HG02885 (cell line): ENCODE data around the gene PRSS12.

ENCODE experiments used
- ATAC-seq: cut with Tn5 transposase; IDR thresholded peaks from one replicate; pipeline ENCODE4 v1.9.1; 2021; ENCODE audit warnings: mild to moderate bottlenecking; ENCODE audit not compliant: unreplicated experiment, poor library complexity

The PRSS12 gene

DNA sequence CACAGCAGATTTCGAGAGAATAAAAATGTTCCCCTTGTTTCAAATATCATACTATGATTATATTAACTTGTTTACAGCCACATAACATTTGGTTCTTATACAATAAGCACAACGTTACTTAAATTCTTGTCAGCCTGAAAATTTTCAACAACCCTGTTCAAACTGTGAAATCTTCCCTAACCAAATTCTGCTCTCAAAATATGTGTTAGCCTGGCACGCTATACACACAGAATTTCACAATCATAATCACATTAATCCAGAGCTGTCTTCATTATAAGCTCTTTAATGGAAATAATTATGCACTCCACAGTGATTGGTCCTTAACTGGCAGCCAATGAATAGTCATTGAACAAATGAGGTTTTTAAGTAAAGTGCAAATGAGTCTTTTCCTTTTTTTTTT is 7.3 kb upstream of the PRSS12 start:
- ATAC-seq, result no peak

DNA sequence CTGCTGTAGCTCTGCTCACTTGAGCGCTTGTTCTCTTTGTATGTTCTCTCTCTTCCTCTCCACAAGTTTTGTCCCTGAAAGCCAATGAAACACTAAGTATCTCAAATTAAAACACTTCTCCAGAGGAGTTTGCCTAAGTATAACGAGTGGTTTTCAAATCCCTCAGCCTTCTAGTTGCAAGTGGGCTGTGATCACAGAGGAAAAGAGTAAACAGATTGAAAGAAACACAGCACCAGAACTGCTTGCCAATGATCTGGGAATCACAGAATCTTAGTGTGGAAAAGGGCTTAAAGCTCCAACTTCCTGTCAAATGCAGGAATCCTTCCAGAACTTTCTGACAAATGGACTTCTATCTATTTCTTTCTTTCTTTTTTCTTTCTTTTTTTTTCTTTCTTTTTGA is 4.8 kb upstream of the PRSS12 start:
- no peak for ATAC-seq

DNA sequence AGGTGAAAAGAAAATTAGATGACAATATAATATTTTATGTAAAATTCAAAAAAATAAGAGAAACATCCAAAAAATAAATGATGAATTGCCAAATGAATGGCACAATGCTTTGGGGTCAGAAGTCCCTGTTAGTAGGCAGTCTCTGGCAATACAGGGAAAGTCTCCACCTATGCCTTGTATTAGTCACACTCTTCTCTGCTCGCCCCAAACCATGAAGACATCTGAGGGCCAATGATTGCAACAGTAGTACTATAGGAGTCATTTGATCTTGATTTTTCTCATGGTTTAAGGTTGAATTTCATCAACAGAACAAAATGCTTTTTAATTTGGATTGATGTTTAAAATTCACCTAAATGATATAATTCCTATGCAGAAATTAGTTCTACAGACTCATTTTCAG is 3.9 kb upstream of the PRSS12 start:
- no peak for ATAC-seq

DNA sequence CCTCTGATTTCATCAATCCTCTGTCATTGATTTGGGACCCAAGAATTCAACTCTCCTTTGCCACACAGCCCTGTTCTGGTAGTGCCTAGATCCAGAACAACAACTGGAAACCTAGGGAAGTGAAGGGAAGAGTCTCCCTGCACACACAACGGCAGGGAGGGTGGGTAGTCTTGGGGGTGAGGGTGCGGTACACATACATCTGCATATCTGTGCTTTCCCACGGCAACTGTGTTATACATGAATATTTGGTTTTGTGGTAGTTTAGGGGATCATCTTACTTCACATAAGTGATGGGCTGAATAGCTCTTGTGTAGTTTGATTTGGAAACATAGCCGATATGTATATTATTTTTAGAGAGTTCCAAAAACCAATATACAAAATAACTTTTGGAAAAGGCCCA is 3.3 kb upstream of the PRSS12 start:
- no peak for ATAC-seq

DNA sequence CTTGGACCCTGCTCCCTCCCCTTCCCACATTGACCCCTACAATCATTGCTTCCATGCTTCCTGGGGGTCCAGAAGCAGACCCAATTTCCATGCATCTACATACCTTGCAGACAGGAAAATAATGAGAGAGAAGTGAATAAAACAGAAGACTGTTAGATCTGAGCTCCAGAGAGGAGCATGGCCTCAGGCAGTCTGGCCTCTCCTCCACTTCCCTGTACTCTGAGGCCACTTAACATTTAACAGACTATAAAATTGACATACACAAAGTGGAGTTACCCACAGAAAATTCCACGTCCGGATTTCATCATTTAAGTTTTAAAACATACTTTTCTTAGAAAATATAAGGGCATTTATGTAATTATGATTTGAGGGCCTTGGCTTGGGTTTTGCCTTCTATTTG is 2.1 kb upstream of the PRSS12 start:
- no peak for ATAC-seq

DNA sequence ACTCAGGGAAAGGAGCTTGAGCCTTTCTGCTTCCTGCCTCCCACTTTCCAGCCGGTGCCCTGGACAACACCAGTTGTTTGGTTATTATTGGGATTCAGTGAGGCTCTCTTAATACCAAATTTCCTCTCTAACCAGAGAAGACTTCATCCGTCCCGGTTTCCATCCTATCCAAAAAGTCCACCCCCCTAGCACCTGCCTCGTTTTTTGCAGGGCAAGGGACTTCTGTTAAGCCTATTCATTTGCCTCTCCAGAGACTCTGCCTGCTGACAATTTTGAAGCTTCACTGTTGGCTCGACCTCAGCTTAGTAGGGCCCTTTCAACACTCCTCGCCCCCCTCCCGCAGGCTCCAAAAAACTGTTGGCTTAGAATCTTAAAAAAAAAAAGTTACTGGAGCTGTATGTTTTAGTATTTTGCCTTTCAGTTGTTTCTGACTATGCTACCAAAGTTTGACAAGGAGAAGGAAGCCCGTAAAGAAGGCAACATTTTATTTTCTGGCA is 779 bp upstream of the PRSS12 start:
- ATAC-seq, result no peak

DNA sequence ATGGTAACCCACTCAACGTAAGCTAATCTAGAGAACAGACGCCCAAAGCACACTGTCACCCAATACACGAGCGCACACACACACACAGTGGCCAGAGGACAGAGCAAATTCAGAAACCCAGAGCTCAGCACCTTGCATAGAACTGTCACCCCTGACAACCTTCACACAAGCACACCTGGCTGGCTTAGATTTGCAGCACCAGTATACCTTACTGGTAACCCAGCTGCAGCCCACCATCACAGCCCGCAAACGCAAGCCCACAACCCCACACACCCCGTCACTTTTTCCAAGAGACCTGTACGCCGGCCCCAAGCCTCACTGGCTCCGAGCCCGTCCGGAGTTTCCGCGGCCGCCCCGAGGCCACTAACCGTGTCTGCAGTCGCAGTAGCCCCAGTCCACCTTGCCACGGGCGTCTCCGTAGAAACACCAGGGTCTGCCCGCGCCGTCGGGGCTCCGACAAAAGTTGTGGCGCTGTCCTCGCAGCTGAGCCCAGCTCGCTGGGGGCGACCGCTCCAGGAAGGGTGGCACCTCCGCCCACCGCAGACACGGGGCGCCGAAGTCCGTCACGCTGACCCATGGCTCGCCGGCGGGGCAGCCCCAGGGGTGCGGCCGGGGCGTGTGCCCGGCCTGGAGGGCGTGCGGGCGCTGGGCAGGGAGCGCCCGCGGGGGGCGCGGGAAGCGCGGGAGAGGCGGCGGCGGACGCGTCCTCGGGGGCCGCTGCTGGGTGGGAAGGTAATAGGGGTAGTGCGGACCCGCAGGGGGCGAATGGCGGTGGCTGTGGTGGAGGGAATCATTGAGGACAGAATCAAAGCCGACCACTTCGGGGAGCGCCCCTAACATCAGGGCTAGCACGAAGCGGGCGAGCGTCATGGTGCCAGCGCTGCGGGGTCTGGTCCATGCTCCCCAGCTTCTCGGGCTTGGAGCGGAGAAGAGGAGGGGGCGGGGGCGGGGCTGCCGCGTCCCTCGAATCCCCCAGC is 664 bp downstream of the PRSS12 start:
- ATAC-seq, result peak; percentile 32

DNA sequence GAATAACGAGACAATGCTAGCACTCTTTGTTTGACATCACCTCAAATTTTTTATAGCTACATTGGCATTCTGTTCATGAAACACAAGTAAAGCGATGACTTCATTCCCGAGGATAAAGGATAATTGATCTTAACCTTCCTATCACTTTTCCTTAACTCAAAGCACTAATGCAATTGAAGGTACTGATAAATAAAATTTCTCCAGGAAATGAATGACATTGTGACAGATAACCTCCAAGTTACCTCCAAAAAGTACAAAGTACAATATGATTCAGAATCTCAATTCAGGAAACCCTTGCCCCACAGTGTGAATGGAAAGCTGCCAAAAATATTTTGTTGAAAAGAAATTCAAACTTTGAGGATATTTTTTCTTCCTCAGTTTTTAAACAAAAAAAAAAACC is 1.8 kb downstream of the PRSS12 start:
- ATAC-seq, result no peak

DNA sequence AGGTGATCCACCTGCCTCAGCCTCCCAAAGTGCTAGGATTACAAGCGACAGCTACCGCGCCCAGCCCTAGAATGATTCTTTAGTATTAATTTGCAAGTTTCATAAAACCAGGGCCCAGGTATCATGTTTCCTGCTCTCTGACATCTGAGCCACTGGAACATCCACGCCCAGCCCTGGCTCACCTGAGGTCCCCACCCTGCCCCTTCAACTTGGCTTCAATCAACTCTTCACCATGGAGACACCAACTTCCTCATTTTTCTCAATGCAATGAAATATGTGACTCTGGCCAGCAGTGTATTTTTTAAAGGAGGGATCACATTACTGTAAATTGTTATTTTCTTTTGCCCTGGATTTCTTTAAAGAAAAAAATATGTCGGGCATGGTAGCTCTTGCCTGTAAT is 3.9 kb downstream of the PRSS12 start:
- no peak for ATAC-seq

DNA sequence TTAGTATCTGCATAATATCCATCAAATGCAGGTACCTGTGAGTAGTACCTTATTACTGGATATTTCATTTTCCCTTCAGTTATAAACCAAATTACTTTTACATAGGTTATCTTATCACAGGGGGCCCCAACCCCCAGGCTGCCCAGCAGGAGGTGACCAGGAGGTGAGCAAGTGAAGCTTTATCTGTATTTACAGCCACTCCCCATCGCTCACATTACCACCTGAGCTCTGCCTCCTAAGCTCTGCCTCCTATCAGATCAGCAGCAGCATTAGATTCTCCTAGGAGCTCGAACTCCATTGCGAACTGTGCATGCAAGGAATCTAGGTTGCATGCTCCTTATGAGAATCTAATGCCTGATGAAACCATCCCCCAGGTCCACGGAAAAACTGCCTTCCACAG is 6.3 kb downstream of the PRSS12 start:
- no peak for ATAC-seq

DNA sequence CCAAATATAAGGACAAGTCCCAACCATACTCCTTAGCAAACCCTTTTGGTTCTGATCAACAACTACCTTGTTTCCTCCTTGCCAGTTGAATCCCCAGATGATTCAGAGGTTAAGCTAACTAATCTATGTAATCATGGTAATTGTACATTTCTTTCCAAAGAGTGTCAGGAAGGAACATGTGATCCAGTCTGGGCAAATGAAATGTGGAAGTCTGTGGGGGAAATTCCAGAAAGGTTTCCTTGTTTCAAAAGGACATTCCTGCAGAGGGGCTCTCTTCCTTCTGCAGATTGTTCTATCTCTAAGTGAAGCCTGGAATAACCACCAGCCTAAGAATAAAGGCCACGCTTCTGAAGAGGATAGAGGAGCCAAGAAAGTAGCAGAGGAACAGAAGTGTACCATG is 7.0 kb downstream of the PRSS12 start:
- ATAC-seq, result no peak

DNA sequence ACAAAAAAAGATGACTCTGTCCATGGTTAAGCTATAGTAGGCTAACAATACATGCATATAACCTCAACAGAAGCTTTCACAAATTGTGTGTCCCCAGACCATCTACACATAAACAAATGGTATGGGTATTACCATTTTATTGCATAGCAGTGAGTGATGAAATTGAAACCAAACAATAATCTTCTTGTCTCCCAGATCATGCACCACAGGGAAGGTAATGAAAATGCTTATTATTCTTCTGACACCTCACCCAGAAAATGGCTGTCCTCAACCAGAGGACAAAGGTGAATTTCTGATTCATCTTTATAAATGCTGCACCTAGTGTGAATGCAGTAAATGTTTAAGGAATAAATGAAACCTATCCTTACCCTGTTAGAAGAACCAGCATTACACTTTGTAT is 8.0 kb downstream of the PRSS12 start:
- no peak for ATAC-seq

DNA sequence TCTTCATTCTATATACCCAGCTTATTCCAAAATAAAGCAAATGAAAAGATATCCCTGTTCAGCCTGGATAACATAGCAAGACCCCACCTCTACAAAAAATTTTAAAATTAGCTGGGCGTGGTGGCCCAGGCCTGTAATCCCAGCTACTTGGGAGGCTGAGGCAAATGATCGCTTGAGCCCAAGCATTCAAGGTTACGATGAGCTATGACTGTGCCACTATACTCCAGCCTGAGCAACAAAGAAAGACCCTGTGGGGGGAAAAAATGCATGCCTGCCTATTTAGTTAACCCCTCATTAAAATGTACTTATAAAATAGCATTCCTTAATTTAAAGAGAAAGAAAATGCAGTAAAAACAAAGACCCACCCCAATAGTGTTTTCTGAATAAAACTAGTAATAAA is 9.3 kb downstream of the PRSS12 start:
- ATAC-seq, result no peak

DNA sequence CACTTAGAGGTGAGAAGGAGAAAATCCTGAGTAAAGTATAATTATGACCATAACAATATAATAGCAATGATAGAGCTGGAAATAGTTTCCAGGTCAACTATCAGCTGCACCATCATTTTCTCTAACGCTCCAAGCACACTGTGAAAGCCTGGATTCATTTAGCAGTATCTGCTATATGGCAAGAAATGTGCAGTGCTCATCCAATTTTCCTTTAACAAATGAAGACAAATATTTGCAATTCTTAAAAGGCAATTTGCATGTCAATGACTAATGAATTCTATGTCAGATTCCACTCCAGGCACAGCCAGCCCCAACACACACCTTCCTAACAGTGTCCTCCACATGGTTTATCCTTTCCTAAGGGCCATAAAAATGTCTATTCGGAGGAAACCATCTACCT is 12.7 kb downstream of the PRSS12 start:
- ATAC-seq, result no peak

DNA sequence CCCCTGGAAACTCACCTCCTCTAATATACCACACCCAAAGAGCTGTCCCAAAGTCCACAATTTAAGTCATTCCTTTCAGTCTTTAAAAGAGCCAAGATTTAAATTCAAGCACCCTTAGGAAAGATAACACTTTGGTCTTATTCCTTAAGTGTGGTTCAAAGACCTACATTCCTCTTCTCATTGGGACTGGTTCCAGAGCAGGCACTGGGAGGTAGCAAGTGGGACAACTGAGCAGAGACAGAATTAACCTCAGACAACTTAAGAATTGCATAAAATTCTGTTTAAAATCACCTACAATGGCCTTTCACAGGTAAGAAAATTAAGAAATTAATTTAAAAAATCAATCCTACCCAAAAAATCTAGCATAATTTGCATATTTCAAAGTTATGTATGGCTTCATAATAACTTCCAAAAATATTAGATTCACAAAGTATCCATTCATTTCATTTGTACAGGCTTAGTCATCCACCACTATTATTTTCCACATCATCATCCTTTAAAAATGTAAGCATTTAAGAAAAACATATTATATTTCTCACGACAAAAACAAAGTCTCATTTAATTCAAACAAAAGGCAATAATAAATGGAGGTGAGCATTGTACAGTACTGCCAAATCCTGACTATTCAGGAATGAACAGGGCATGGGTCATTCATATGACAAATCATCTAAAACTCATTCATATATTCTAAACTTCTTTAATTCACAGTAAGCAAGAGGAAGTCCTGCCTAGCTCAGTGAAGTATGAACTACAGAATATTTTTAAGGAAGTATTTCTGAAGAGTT is 13.6 kb downstream of the PRSS12 start:
- no peak for ATAC-seq

DNA sequence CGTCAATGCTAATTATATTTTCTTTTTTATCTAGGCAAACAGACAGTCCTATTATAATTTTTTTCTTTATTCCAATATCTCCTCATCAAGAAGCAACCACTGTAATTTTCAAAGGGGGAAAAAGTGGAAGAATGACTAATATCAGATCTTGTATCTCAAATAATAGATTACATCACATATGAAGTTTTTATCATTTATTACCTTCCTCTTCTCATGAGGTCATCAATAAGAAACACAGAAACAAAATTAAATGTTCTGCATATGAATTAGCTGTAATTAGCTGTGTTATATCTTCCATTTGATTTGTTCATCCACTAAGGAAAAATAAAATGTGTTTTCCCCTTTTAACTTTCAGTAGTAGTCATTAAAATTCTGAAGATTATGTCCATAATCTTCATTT is 14.3 kb downstream of the PRSS12 start:
- ATAC-seq, result no peak

DNA sequence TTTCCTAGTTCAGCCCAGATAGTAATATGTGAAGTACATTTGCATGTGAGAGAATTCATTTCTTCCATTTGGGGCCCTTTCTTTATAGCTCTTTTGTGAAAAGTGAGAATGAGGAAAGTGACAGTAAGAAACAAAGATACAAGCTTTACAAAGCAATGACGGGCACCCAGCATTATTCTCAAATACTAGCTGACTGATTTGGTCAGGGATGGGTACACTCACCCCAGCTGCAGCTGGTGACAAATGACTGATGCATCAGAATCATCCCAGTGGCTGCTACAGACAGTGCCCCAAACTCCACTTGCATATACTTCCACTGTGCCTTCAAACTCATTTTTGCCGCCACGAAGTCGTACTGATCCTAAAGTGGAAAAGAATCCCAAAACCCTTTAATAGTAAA is 14.8 kb downstream of the PRSS12 start:
- ATAC-seq, result no peak

DNA sequence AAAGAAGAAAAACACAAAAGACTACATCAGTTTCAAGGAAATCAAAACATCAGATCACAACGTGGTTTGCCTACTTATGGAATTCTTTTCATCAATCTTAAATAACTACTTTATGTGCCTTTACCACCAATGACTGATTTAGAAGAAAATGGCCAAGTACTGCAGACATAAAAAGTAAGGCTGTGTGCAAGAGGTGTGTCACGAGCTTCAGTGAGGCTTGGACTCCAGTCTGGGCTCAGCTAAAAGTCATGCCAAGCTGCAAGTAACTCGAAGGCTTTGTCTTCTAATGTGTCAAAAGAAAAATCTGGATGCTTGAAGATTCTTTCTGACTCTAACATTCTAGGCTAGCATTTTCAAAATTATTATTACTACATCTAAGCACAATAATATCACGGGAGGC is 17.0 kb downstream of the PRSS12 start:
- ATAC-seq, result no peak

DNA sequence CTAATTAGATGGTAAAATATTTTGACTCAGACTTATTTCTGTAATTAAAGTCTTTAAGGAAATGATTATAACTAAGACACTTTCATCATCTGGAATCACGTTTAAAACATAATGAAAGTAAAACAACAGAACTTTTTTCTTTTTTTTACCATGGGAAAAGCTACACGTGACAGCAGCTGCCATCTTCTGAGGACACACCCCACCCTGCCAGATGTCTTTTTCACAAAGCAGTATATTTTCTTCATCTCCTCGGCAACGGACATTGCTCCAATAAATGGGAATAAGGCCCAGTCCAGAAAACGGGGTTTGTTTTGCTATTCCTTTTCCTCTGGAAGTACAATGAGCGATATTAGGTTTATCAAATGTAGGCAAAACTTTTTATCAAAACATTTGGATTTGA is 17.5 kb downstream of the PRSS12 start:
- ATAC-seq, result no peak

DNA sequence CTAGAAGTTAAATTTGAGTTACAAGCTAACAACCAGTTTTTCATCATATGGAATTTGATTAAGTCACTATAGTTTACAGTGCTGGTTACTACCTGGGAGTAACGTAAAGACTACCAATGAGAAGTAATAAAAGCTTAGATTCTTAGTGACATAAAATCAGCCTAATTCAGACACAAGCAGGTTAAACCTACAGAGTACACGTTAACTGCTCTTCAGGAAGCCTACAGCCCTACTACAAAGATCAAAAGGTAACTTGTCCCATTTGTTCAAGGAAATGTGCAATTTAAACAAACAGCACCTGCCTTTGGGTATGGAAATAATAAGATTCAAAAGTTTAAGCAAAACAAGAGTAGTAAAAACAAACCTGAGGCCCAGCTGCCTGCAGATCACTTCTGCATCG is 21.5 kb downstream of the PRSS12 start:
- ATAC-seq, result no peak

DNA sequence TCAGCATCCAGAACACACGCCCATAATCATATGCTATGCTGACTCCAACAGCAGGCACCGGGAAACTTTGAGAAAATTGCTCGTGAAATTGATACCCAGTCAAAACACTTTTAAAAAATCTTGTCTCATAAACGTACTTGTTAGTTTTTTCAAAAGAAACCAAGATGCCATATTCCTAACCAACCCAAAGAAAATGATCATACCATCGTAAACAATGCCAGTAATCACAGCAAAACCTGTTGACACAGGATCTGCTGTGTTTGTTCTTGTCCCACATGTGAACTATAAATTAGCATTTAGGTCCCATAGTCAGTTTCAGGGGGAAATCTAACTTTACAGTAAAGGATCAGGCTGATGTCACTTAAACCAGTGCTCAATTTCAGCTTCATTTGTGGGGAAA is 23.0 kb downstream of the PRSS12 start:
- ATAC-seq, result no peak
